HG02840 (cell line): Measurements from ENCODE around the gene ULK3.

ENCODE experiments used
- ATAC-seq: cut with Tn5 transposase; IDR thresholded peaks from one replicate; pipeline ENCODE4 v1.9.1; 2021; ENCODE audit warnings: mild to moderate bottlenecking, moderate library complexity, moderate number of reproducible peaks; ENCODE audit not compliant: unreplicated experiment, low FRiP score

ULK3 gene

DNA sequence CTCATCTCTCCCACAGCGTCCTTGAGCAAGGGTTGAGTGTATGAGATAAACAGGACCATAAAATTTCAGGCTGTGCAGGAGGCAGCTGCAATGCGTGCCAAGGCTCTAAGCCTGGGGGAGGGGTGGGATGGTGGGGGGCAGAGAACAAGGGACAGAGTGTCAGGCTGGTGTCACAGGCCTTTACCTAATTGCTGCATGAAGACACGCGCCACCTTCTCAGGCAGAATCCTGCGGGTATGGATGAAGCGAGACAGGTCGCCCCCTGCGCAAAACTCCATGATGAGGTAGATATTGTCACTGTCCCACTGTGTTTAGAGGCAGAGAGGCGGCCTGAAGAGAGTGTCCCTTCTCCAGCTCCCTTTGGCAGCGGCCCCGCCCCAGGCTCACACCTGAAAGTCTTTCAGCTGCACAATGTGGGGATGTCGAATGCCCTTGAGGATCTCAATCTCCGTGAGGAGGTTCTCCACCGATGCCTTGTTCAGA is 1.0 kb downstream of the ULK3 start:
- ATAC-seq: no peak

DNA sequence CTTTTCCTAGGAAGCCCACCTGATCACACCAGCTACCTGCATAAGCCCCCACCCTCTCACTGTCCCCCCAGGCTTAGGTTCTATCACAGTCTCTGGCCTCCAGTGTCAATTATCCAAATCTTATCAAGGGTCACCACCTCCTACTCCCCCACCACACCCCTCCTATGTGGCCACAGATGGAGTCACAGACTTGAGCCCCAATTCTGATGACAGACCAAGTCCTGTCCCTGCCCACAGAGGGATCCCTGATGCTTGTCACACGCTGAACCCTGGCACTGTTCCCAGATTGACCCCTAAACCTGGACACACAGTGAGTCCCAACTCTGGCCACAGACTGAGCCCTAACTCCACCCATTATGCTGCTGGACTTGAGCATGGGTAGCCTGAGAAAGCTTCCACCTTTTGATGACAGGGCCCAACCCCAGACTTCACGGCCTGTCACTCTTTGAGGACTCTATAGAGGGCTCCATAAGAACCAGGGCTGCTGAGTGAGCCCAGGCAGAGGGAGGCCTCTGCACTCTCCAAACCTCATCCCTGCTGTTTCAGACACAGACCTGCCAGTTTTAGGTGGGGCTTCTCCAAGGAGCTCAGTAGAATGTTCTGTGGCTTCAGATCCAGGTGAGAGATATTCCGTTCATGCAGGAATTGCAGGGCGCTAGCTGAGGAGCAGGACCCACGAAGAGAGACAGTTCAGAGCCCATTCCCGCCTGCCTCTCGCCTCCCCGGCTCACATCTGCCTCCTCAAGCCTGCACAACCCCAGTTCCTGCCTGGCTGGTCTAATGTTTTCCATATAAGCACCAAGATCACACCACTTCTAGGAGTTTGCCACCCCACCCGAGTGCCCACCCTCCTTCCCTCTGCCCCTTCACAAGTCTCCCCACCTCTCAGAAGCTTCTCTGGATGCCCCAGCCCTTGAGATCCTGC is 1.8 kb downstream of the ULK3 start:
- ATAC-seq: no peak

- ATAC-seq: no peak
These were observed 3.2 kb downstream of the ULK3 start for GRCh38 chr15:74839526-74840395.

- no peak for ATAC-seq
These were observed 4.0 kb downstream of the ULK3 start for GRCh38 chr15:74838746-74839525.

GRCh38 chr15:74838137-74838516 is 4.8 kb downstream of the ULK3 start:
- no peak for ATAC-seq

DNA sequence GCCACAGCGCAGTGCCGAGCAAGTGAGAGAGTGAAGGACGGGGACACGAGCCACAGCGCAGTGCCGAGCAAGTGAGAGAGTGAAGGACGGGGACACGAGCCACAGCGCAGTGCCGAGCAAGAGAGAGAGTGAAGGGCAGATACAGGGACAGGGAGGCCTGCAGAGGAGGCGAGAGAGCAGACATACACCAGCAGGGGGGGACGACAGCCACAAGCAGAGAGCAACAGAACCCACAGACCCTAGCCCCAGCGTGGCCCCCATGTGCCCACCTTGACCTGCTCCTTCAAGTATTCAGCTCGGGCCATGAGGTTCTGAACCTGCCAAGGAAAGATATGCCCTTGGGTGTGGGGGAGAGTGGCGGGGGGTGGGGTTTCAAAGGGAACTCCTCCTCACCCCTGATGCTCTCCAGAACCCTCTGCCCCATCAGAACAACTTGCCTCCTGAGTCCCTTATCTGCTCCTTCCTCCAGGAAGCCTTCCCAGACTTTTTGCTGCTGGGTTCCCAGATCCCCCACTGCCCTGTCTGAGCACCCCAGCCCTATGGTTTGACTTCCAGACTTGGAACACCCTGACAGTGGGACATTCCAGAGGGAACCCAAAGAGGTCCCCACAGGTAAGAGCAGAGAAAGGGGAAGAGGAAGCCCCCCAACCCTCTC is 5.3 kb downstream of the ULK3 start:
- ATAC-seq: no peak

GRCh38 chr15:74836846-74837245 is 6.1 kb downstream of the ULK3 start:
- no peak for ATAC-seq

GRCh38 chr15:74835312-74835823 is 7.6 kb downstream of the ULK3 start:
- ATAC-seq: no peak

- no peak for ATAC-seq
These were observed 9.4 kb downstream of the ULK3 start for GRCh38 chr15:74833376-74834107.

DNA sequence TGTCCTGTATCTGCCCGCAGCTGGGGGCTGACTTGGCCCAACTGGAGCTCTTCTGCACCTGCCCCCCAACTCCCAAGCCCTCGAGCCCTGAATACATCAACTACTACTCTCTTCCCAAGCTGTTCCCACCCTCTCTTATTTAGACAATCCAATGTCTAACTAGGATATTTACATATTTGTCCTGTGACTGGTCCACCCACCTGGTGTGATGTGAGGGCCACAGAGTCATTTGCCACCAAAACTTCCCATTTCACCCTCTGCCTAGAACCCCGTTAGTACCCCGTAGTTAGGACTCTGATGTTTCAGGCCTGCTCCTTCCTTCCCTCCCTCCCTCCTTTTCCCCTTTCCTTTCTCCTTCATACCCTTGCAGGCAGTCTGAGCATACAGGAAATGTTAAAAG is 10.1 kb downstream of the ULK3 start:
- ATAC-seq: no peak

GRCh38 chr15:74831813-74832495 is 11.0 kb downstream of the ULK3 start:
- ATAC-seq: no peak

- no peak for ATAC-seq
These were observed 12.1 kb downstream of the ULK3 start for GRCh38 chr15:74830868-74831267.

- no peak for ATAC-seq
These were observed 13.0 kb downstream of the ULK3 start for GRCh38 chr15:74829991-74830390.

DNA sequence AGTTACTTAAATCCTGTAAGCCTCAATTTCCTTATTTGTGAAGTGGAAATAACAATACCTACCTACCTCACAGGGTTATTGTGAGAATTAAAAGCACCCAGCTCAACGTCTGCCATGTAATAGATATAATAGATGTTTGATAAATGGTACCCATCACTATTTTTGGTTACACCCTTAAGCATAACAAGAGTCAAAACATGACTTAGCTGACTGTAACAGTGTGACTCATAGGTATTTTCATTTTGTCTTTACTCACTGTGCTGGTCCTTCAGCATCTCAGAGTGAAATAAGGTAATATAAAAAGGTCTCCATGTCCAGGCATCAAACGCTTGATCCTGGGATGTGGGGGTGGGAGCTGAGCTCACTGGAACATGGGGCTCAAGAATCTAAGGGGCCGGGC is 13.5 kb downstream of the ULK3 start:
- ATAC-seq: no peak

DNA sequence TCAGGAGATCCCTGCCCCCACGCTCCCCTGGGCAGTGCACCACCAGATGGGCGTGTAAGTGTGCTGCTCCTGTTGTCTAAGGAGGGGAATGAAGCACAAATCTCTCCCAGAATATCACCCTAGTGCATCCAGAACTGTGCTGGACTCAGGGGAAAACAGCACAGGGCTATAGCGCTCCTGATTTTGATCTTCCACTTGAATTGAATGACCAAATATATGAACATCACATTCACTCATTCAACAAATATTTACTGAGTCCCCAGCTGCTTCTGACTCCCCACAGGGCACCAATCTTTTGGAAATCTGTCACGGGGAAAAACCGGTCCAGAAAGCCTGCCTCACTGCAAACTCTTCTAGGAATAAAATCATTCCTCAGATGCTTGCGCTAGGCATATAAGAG is 14.1 kb downstream of the ULK3 start:
- ATAC-seq: no peak

DNA sequence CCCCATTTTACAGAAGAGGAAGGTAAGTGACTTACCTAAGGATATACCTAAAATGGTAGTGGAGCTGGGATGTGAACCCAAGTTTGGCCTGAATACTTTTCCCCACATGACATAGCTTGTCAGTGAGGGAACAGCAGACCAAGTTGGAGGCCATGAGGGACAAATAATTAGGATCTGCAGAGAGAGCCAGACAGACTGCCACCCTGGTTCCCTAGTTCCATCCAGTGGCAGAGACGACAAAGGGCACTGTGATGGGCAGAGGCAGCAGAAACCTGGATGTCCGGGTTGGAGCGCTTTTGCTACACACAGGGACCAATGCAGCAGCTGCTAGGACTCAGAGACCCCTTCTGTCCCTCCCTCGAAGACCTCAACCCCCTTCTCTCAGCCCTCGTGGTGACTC is 15.3 kb downstream of the ULK3 start:
- no peak for ATAC-seq

DNA sequence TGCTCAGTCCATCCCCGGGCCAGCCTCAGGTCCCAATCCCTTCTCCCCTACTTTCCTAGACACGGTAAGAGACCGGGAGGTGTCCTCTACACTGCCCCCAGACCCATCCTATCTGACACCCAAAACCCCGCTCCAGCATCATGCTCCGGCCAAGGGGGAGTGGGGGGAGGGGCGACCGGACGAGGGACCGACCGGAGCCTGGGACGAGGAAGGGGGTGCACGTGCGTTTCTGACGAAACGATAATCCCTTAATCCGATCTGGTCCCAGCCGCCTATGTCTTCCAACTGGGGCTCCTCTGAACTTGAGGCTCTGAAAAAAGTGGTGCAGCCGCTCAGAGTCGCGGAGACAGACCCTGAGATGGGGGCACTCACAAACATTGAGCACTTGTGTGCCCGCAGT is 16.0 kb downstream of the ULK3 start:
- ATAC-seq: no peak

DNA sequence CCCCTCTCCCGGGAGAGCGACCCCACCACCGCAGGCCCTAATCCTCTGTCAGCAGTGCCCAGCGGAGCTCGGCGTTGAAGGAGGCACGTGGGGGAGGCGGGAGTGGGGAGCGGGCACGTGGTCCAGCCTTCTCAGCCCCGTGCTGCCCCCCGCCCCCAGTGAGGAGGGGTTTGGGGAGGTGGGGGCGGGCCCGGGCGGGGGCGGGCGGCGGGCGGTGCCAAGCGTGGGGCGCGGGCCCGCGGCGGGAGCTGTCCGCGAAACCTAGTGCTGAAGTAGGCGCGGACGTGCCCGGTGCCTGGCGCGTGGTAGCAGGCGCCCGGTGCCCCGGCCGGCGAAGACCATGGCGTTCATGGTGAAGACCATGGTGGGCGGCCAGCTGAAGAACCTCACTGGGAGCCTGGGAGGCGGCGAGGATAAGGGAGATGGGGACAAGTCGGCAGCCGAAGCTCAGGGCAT is 16.6 kb downstream of the ULK3 start, which contains the start of gene CPLX3:
Gene CPLX3, plus strand, starts transcription at position 264 of the 456 bp plus-strand sequence. Its CDS starts 77 bp downstream, at position 341.
- no peak for ATAC-seq
